Mucosa of descending colon (tissue), 3 donors: ENCODE data around the gene PSMB1. TPM values are rescaled to one million over a fixed set of nuclear protein-coding genes. Genes with fewer than 3 reads are reported as not detected.
A peak's percentile ranks its signal among the peaks of the same experiment; 100 is the strongest.

Source experiments
- ATAC-seq: fragments of 200-7000 bp; cut with Tn5 transposase; one replicate; pipeline ENCODE4 v1.9.1; 2020; ENCODE audit warnings: mild to moderate bottlenecking, moderate library complexity
- DNase-seq, 3 donors: peaks; one replicate each; pipeline ENCODE4 v3.0.0-alpha.2; 2020
- H3K36me3 ChIP-seq: fragments of 200-600 bp; one replicate; pipeline ENCODE4 v1.8.0; 2021; ENCODE audit warnings: low read depth, mild to moderate bottlenecking
- H3K4me1 ChIP-seq: fragments of 200-600 bp; one replicate; pipeline ENCODE4 v1.8.0; 2021; ENCODE audit warnings: low read depth, mild to moderate bottlenecking
- H3K4me3 ChIP-seq: fragments of 200-600 bp; one replicate; pipeline ENCODE4 v1.8.0; 2021; ENCODE audit warnings: mild to moderate bottlenecking
- H3K9me3 ChIP-seq: fragments of 200-600 bp; one replicate; pipeline ENCODE4 v1.8.0; 2021; ENCODE audit warnings: mild to moderate bottlenecking
- CTCF ChIP-seq: fragments of 200-600 bp; IDR thresholded peaks from one replicate; pipeline ENCODE4 v1.8.0; 2022; ENCODE audit warnings: antibody characterized with exemption, mild to moderate bottlenecking
- intact Hi-C, 2 donors: fragments of 100-400 bp; cut with DNase I in 1 of 2; cut with micrococcal nuclease in 1 of 2; formaldehyde crosslinking; loops; one replicate each; pipeline versions ENCODE4 v1.11.0 to v1.11.1; 2022; cut with DNase I, micrococcal nuclease
- total RNA-seq, 3 donors: library from RNA; stranded (reverse); fragmentation: NEBNext Ultra II Directional in 2 of 3; extraction: Animal tissue kit (Norgen Biotek cat#: 25700) in 2 of 3; gene quantifications; one replicate each; pipeline versions ENCODE4 v1.2.1 to v1.2.4, GENCODE V29; 2021 to 2023
- donor health status: DM: no; HTN: no; CAD: no; lungs with moderate emphysema.
- donor health status: DM: no; HTN: no; CAD: no.
- donor health status: DM: no; HTN: yes; CAD: no.

The PSMB1 gene
- total RNA-seq, 3 donors from 2014 or later, result 107 to 150 (median 124) TPM

GRCh38 chr6:170584181-170584953, 31.3 kb upstream of the PSMB1 start, which contains the start of gene PDCD2:
TSS of gene PDCD2 (minus strand) at chr6:170584637. CDS start at chr6:170584581, 56 bp downstream.
- intact Hi-C loops, result no loop called here
- no peak for TF ChIP-seq CTCF
- ATAC-seq (peak; percentile 99), DNase-seq (peak; percentile 94 to 97 (median 95))
- H3K36me3 ChIP-seq, result no peaks in the 10 kb centered on the region
- H3K4me1 ChIP-seq, result peaks cover 7% of the 10 kb centered on the region
- no peaks in the 10 kb centered on the region for H3K9me3 ChIP-seq
- peak within 1 kb of the TSS; percentile 83 for H3K4me3 ChIP-seq

- intact Hi-C loops, result no loop called here
- Histone ChIP-seq H3K4me1 (peaks cover 7% of the 10 kb centered on the region), H3K36me3 (no peaks in the 10 kb centered on the region), H3K4me3 (peak overlapping the region; percentile 83), H3K9me3 (no peaks in the 10 kb centered on the region)
- TF ChIP-seq CTCF, result no peak
- ATAC-seq, result no peak
- no peak for DNase-seq
Measured at GRCh38 chr6:170583756-170584180, 30.7 kb upstream of the PSMB1 start.

- no peak for ATAC-seq
- DNase-seq, result no peak
- Histone ChIP-seq H3K4me3 (no peak overlapping the region), H3K4me1 (no peaks in the 10 kb centered on the region), H3K9me3 (no peaks in the 10 kb centered on the region), H3K36me3 (peaks cover 5% of the 10 kb centered on the region)
- intact Hi-C loops, result no loop called here
- no peak for TF ChIP-seq CTCF
Measured at GRCh38 chr6:170578909-170579308, 25.8 kb upstream of the PSMB1 start.

- H3K9me3 ChIP-seq, result no peaks in the 10 kb centered on the region
- intact Hi-C loops, result no loop called here
- H3K4me3 ChIP-seq, result no peak overlapping the region
- TF ChIP-seq CTCF, result no peak
- H3K4me1 ChIP-seq, result no peaks in the 10 kb centered on the region
- DNase-seq (no peak), ATAC-seq (no peak)
- peaks cover 5% of the 10 kb centered on the region for H3K36me3 ChIP-seq
Measured at GRCh38 chr6:170575250-170575649, 22.1 kb upstream of the PSMB1 start.

GRCh38 chr6:170572704-170573466, 19.8 kb upstream of the PSMB1 start:
- no peak overlapping the region for H3K4me3 ChIP-seq
- peaks cover 8% of the 10 kb centered on the region for H3K36me3 ChIP-seq
- no peak for ATAC-seq
- intact Hi-C loops, result no loop called here
- H3K9me3 ChIP-seq, result no peaks in the 10 kb centered on the region
- TF ChIP-seq CTCF, result no peak
- no peaks in the 10 kb centered on the region for H3K4me1 ChIP-seq
- no peak for DNase-seq
